Chondrocyte (in vitro differentiated cells): ENCODE results near the gene CBLL1. TPM values are rescaled to one million over a fixed set of nuclear protein-coding genes. Genes with fewer than 3 reads are reported as not detected.
A peak's percentile ranks its signal among the peaks of the same experiment; 100 is the strongest.

Experiments
- DNase-seq: peaks from one replicate; pipeline ENCODE4 v3.0.0; 2021; ENCODE audit warnings: mixed read lengths, low spot score
- H3K27ac Mint-ChIP-seq: one replicate; pipeline ENCODE4 v1.8.0; 2021; ENCODE audit warnings: mild to moderate bottlenecking, moderate library complexity, mixed read lengths; ENCODE audit not compliant: unreplicated experiment
- H3K27me3 Mint-ChIP-seq: 2 replicates; pipeline ENCODE4 v1.8.0; 2021; ENCODE audit warnings: low read depth, mixed read lengths
- H3K36me3 Mint-ChIP-seq: 2 replicates; pipeline ENCODE4 v1.8.0; 2021; ENCODE audit warnings: low read depth, mixed read lengths
- H3K4me1 Mint-ChIP-seq: 2 replicates; pipeline ENCODE4 v1.8.0; 2021; ENCODE audit warnings: low read depth, mild to moderate bottlenecking, mixed read lengths
- H3K4me3 Mint-ChIP-seq: one replicate; pipeline ENCODE4 v1.8.0; 2021; ENCODE audit warnings: mild to moderate bottlenecking, moderate library complexity, mixed read lengths; ENCODE audit not compliant: unreplicated experiment
- H3K9me3 Mint-ChIP-seq: 2 replicates; pipeline ENCODE4 v1.8.0; 2021; ENCODE audit warnings: low read depth, mixed read lengths
- CTCF ChIP-seq: fragments of 200-600 bp; sonication (generic); IDR thresholded peaks from 2 replicates; pipeline ENCODE4 v1.5.0; 2021; ENCODE audit warnings: antibody characterized with exemption, mild to moderate bottlenecking, moderate library complexity
- long read RNA-seq: library from polyadenylated mRNA; stranded (forward); transcript quantifications from one replicate; pipeline ENCODE4 v2.0.0, GENCODE V29; 2021
- total RNA-seq: library from RNA; stranded (reverse); gene quantifications from 3 replicates; pipeline ENCODE4 v1.2.1, GENCODE V29; 2021

CBLL1 gene, protein sequence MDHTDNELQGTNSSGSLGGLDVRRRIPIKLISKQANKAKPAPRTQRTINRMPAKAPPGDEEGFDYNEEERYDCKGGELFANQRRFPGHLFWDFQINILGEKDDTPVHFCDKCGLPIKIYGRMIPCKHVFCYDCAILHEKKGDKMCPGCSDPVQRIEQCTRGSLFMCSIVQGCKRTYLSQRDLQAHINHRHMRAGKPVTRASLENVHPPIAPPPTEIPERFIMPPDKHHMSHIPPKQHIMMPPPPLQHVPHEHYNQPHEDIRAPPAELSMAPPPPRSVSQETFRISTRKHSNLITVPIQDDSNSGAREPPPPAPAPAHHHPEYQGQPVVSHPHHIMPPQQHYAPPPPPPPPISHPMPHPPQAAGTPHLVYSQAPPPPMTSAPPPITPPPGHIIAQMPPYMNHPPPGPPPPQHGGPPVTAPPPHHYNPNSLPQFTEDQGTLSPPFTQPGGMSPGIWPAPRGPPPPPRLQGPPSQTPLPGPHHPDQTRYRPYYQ
- total RNA-seq: 15.6 to 20.7 TPM (median 17.4 TPM) in 3 replicates
- long read RNA-seq, full-length matches to known transcripts: 10 of 11 reads
- long read RNA-seq, partial matches to known transcripts: 1 of 11 reads
- long read RNA-seq, other reads (novel, unspliced or antisense): 0 of 11 reads

DNA sequence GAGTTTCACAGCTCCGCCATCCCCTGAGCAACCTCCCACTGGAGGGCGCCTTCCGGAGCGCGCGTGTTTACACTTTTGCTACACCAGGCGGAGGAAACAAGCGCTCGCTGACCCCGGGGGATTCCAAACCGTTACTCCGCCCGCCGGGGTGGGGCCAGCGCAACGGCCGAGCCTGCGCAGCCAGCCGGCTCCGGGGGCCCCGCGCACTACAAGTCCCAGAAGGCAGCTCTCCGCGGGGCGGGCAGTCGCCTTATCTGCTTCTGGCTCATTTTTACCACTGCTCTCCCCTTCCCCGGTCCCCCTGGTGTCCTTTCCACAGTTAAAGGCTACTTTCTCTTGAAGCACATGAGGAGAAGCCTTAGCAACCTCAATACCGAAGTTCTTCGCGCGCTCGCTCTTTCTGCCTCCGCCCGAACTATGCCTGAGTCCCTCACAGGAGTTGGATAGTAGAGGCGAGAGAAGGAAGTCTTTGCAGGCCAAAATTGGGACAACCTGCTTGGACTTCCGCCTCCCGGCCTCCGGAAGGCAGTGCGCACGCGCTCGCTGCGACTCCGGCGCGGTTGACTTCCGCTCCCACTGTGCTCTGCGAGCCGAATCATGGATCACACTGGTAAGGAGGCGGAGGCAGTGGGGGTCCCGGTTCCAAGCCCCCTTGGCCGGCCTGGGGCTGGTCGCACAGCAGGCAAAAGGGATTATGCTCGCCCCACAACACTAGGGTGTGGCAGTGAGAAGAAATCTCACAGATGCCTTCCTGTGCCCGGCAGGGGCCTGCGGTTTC, at the start of gene CBLL1:
CBLL1 (plus strand) TSS at position 576 of the 778 bp plus-strand sequence; CDS start at position 598, 22 bp downstream.
- H3K9me3 Mint-ChIP-seq: no peaks in the 10 kb centered on the region
- peak; percentile 90 for TF ChIP-seq CTCF
- no peaks in the 10 kb centered on the region for H3K36me3 Mint-ChIP-seq
- peak within 1 kb of the TSS; percentile 97 for H3K4me3 Mint-ChIP-seq
- H3K27me3 Mint-ChIP-seq: peaks cover 2% of the 10 kb centered on the region
- peaks cover 41% of the 10 kb centered on the region for H3K4me1 Mint-ChIP-seq
- peak; percentile 96 for DNase-seq
- H3K27ac Mint-ChIP-seq: peak within 1 kb of the TSS; percentile 99

DNA sequence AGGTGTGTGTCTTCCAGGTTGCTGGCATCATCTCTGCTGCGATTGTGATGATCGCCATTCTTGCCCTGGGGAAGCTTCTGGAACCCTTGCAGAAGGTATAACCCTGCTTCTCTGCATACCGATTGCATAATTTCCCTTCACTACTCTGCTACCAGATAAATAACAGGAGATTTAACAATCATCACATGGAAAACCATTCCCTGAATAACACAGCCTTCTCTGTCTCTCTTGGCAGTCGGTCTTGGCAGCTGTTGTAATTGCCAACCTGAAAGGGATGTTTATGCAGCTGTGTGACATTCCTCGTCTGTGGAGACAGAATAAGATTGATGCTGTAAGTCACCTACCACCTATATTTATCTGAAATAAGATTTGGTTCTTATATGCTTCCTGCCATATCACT, 49.6 kb upstream of the CBLL1 start:
- H3K4me1 Mint-ChIP-seq: peaks cover 52% of the 10 kb centered on the region
- no peaks in the 10 kb centered on the region for H3K36me3 Mint-ChIP-seq
- DNase-seq: no peak
- H3K27ac Mint-ChIP-seq: no peak overlapping the region
- no peaks in the 10 kb centered on the region for H3K9me3 Mint-ChIP-seq
- no peaks in the 10 kb centered on the region for H3K27me3 Mint-ChIP-seq
- TF ChIP-seq CTCF: no peak
- H3K4me3 Mint-ChIP-seq: no peak overlapping the region

GRCh38 chr7:107696330-107696946, 47.5 kb upstream of the CBLL1 start:
- DNase-seq: no peak
- no peak for TF ChIP-seq CTCF
- Mint-ChIP-seq H3K4me1 (peaks cover 53% of the 10 kb centered on the region), H3K36me3 (no peaks in the 10 kb centered on the region), H3K4me3 (no peak overlapping the region), H3K27ac (no peak overlapping the region), H3K9me3 (no peaks in the 10 kb centered on the region), H3K27me3 (no peaks in the 10 kb centered on the region)

DNA sequence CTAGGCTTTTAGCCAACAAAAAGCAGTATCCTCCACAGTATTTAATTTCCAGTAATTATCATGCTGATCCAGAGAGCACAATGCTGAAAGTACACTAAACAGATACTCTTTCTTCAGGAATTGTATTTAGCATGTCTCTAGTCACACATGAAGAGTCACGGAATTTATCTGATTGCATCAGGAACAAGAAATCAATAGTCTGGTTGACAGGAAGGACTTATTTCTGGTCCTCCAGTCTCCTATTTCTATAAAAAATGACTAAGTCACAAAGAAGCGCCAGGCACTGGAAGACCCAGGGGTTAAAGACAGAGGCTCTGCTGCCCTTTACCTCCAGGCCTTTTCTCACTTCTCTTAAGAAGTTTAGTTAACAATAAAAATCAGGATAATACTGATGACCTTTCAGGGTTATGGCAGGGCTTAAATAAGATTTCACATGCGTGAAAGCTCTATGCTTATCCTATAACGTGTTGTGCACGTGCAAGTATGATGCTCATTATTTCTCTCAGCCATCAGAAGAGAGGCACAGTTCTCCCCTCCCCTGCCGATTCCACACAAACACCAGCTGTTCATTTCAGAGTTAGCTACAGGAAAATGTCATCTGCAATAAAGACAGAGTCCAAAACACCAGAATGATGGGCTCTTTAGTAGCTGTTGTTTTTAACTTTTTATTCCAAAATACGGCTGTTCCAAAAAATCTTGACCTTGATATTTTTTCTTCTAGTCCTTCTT, 46.5 kb upstream of the CBLL1 start:
- Mint-ChIP-seq H3K4me3 (no peak overlapping the region), H3K36me3 (no peaks in the 10 kb centered on the region), H3K4me1 (peaks cover 42% of the 10 kb centered on the region), H3K27ac (no peak overlapping the region), H3K27me3 (no peaks in the 10 kb centered on the region), H3K9me3 (no peaks in the 10 kb centered on the region)
- TF ChIP-seq CTCF: no peak
- no peak for DNase-seq
